GM23248 (cell line): ENCODE results near the gene TPST1. TPM values are rescaled to one million over a fixed set of nuclear protein-coding genes. Genes with fewer than 3 reads are reported as not detected.

Experiments used
- DNase-seq: peaks from one replicate; pipeline ENCODE4 v3.0.0-alpha.2; 2015
- H2AFZ ChIP-seq: fragments of 200-600 bp; sonication (generic); 2 replicates; pipeline ENCODE4 v1.6.1; 2016; ENCODE audit warnings: antibody characterized with exemption
- H3F3A ChIP-seq: fragments of 200-600 bp; sonication (generic); 2 replicates; pipeline ENCODE4 v1.6.1; 2016; ENCODE audit warnings: mild to moderate bottlenecking, antibody characterized with exemption, mixed run types; ENCODE audit not compliant: insufficient read depth
- H3K27ac ChIP-seq: fragments of 200-600 bp; sonication (generic); 2 replicates; pipeline ENCODE4 v1.5.1; 2016; ENCODE audit warnings: mild to moderate bottlenecking
- H3K27me3 ChIP-seq: fragments of 200-600 bp; sonication (generic); replicated peaks from 2 replicates; pipeline ENCODE4 v1.6.1; 2016; ENCODE audit warnings: mild to moderate bottlenecking; ENCODE audit not compliant: insufficient read depth
- H3K36me3 ChIP-seq: fragments of 200-600 bp; sonication (generic); 2 replicates; pipeline ENCODE4 v1.6.1; 2016; ENCODE audit warnings: low read depth, mild to moderate bottlenecking
- H3K4me1 ChIP-seq: fragments of 200-600 bp; sonication (generic); 2 replicates; pipeline ENCODE4 v1.6.1; 2016; ENCODE audit warnings: mild to moderate bottlenecking; ENCODE audit not compliant: insufficient read depth
- H3K4me2 ChIP-seq: fragments of 200-600 bp; sonication (generic); one replicate; pipeline ENCODE4 v1.6.1; 2016; ENCODE audit warnings: mild to moderate bottlenecking; ENCODE audit not compliant: unreplicated experiment
- H3K4me3 ChIP-seq: fragments of 200-600 bp; sonication (generic); 2 replicates; pipeline ENCODE4 v1.5.1; 2016; ENCODE audit warnings: mild to moderate bottlenecking
- H3K79me2 ChIP-seq: fragments of 200-600 bp; sonication (generic); 2 replicates; pipeline ENCODE4 v1.6.1; 2016; ENCODE audit warnings: mild to moderate bottlenecking; ENCODE audit not compliant: insufficient read depth
- H3K9ac ChIP-seq: fragments of 200-600 bp; sonication (generic); 2 replicates; pipeline ENCODE4 v1.6.1; 2016; ENCODE audit warnings: mild to moderate bottlenecking
- H3K9me2 ChIP-seq: fragments of 200-600 bp; sonication (generic); 2 replicates; pipeline ENCODE4 v1.6.1; 2016; ENCODE audit warnings: mixed run types, mild to moderate bottlenecking, moderate library complexity; ENCODE audit not compliant: insufficient read depth
- H3K9me3 ChIP-seq: fragments of 200-600 bp; sonication (generic); one replicate; pipeline ENCODE4 v1.6.1; 2017; ENCODE audit warnings: low read depth
- H4K20me1 ChIP-seq: fragments of 200-600 bp; sonication (generic); 2 replicates; pipeline ENCODE4 v1.6.0; 2016; ENCODE audit not compliant: insufficient read depth
- EZH2 ChIP-seq: fragments of 200-600 bp; sonication (generic); IDR thresholded peaks from 2 replicates; pipeline ENCODE4 v1.6.1; 2018; ENCODE audit warnings: antibody characterized with exemption, mild to moderate bottlenecking; ENCODE audit not compliant: insufficient read depth, poor library complexity, severe bottlenecking
- EZH2phosphoT487 ChIP-seq: fragments of 200-600 bp; sonication (generic); IDR thresholded peaks from 2 replicates; pipeline ENCODE4 v1.6.1; 2018; ENCODE audit warnings: antibody characterized with exemption, moderate library complexity, mild to moderate bottlenecking, low read depth; ENCODE audit not compliant: insufficient read depth
- WGBS, 2 experiments: methylation state at CpG; one replicate each; pipeline ENCODE4 v1.1.6; 2015 to 2017; ENCODE audit warnings: low lambda C conversion rate in 2 of 2, low coverage in 1 of 2; ENCODE audit errors: missing lambda C conversion rate in 2 of 2; 5-methylcytosine and 5-hydroxymethylcytosine counted together
- in situ Hi-C: fragments of 300-500 bp; cut with MboI; formaldehyde crosslinking; loops from 2 replicates; pipeline ENCODE4 v1.15.0; 2020
- polyA plus RNA-seq: library from polyadenylated mRNA; unstranded; fragments of >200 nt; fragmentation: Nextera tagmentation; extraction: Ambion mirVana; gene quantifications from 2 replicates; pipeline ENCODE4 v1.2.1, GENCODE V29; 2016
- total RNA-seq: library from RNA; depleted of rRNA; stranded (reverse); fragments of >200 nt; shearing (Covaris generic); gene quantifications from 2 replicates; pipeline ENCODE4 v1.2.3, GENCODE V29; 2014

TPST1 gene
- total and polyA plus RNA-seq, 2 experiments from 2014 or later: 54.1 to 57.0 TPM

GRCh38 chr7:66207540-66207939 lies 2.4 kb downstream of the TPST1 start:
- Histone ChIP-seq H3K4me3 (peak overlapping the region; percentile 92), H3K4me1 (peaks cover 32% of the 10 kb centered on the region), H3K79me2 (peaks cover 73% of the 10 kb centered on the region), H3K27me3 (no peaks in the 10 kb centered on the region), H3K4me2 (peak overlapping the region; percentile 84), H4K20me1 (no peaks in the 10 kb centered on the region), H3K27ac (peak overlapping the region; percentile 49), H3K9me3 (no peaks in the 10 kb centered on the region), H3K36me3 (no peaks in the 10 kb centered on the region), H3K9me2 (no peaks in the 10 kb centered on the region), H3K9ac (peak overlapping the region; percentile 89), H2AFZ (peak overlapping the region; percentile 28), H3F3A (peaks cover 46% of the 10 kb centered on the region)
- 7% methylated on average over 3 of the region's 3 CpGs for WGBS, 2 experiments
- peak; percentile 11 for DNase-seq
- in situ Hi-C loops: no loop called here
- TF ChIP-seq EZH2 (no peak), EZH2phosphoT487 (no peak)

- Histone ChIP-seq H3K4me2 (peak overlapping the region; percentile 33), H4K20me1 (no peaks in the 10 kb centered on the region), H3K4me1 (peaks cover 47% of the 10 kb centered on the region), H3K27ac (peak overlapping the region; percentile 33; the same call in 1 of the 2 replicates), H3K4me3 (no peak overlapping the region), H3K79me2 (peaks cover 99% of the 10 kb centered on the region), H3F3A (peaks cover 55% of the 10 kb centered on the region), H3K27me3 (no peaks in the 10 kb centered on the region), H3K9ac (peak overlapping the region; percentile 9; the same call in 1 of the 2 replicates), H2AFZ (no peak overlapping the region), H3K9me2 (no peaks in the 10 kb centered on the region), H3K9me3 (no peaks in the 10 kb centered on the region), H3K36me3 (no peaks in the 10 kb centered on the region)
- in situ Hi-C loops: no loop called here
- TF ChIP-seq EZH2 (no peak), EZH2phosphoT487 (no peak)
- WGBS, 2 experiments: 54 to 61% methylated on average over 5 of the region's 5 CpGs
- DNase-seq: peak; percentile 66
Observed at GRCh38 chr7:66211429-66211828, 6.3 kb downstream of the TPST1 start.

- H3K36me3 ChIP-seq: no peaks in the 10 kb centered on the region
- in situ Hi-C loops: no loop called here
- DNase-seq: peak; percentile 73
- H4K20me1 ChIP-seq: no peaks in the 10 kb centered on the region
- H3K79me2 ChIP-seq: peaks cover 99% of the 10 kb centered on the region
- H3K27ac ChIP-seq: peak overlapping the region; percentile 30
- peak overlapping the region; percentile 54 for H3K4me2 ChIP-seq
- no peaks in the 10 kb centered on the region for H3K27me3 ChIP-seq
- no peak overlapping the region for H3K9ac ChIP-seq
- H3F3A ChIP-seq: peaks cover 37% of the 10 kb centered on the region
- no peak overlapping the region for H3K4me3 ChIP-seq
- H3K9me2 ChIP-seq: no peaks in the 10 kb centered on the region
- 54 to 55% methylated on average over 6 of the region's 6 CpGs for WGBS, 2 experiments
- H2AFZ ChIP-seq: no peak overlapping the region
- H3K4me1 ChIP-seq: peaks cover 29% of the 10 kb centered on the region
- TF ChIP-seq EZH2 (no peak), EZH2phosphoT487 (no peak)
- no peaks in the 10 kb centered on the region for H3K9me3 ChIP-seq
Observed at GRCh38 chr7:66213637-66214036, 8.5 kb downstream of the TPST1 start.

GRCh38 chr7:66216687-66217086 lies 11.6 kb downstream of the TPST1 start:
- no peak overlapping the region for H3K4me2 ChIP-seq
- no peaks in the 10 kb centered on the region for H3K36me3 ChIP-seq
- no peak for DNase-seq
- WGBS, 2 experiments: 98 to 100% methylated on average over 4 of the region's 4 CpGs
- H3K9me2 ChIP-seq: no peaks in the 10 kb centered on the region
- H3K9ac ChIP-seq: no peak overlapping the region
- H3K79me2 ChIP-seq: peaks cover 100% of the 10 kb centered on the region
- H3F3A ChIP-seq: peaks cover 31% of the 10 kb centered on the region
- no peaks in the 10 kb centered on the region for H3K27me3 ChIP-seq
- in situ Hi-C loops: no loop called here
- H3K9me3 ChIP-seq: no peaks in the 10 kb centered on the region
- H3K4me3 ChIP-seq: no peak overlapping the region
- H3K27ac ChIP-seq: no peak overlapping the region
- peaks cover 29% of the 10 kb centered on the region for H3K4me1 ChIP-seq
- H4K20me1 ChIP-seq: no peaks in the 10 kb centered on the region
- no peak for TF ChIP-seq EZH2phosphoT487
- TF ChIP-seq EZH2: no peak
- H2AFZ ChIP-seq: no peak overlapping the region

- Histone ChIP-seq H3K27me3 (no peaks in the 10 kb centered on the region), H3K4me3 (no peak overlapping the region), H4K20me1 (no peaks in the 10 kb centered on the region; the same call in 1 of the 2 replicates), H3K36me3 (no peaks in the 10 kb centered on the region), H3K4me1 (peaks cover 13% of the 10 kb centered on the region), H3K9ac (no peak overlapping the region), H3K27ac (no peak overlapping the region), H3K9me2 (no peaks in the 10 kb centered on the region), H3K79me2 (peaks cover 99% of the 10 kb centered on the region), H3K4me2 (no peak overlapping the region), H3K9me3 (no peaks in the 10 kb centered on the region), H2AFZ (no peak overlapping the region), H3F3A (peaks cover 9% of the 10 kb centered on the region; the same call in 1 of the 2 replicates)
- no peak for DNase-seq
- WGBS, 2 experiments: 96 to 98% methylated on average over 1 of the region's 1 CpG
- in situ Hi-C loops: no loop called here
- TF ChIP-seq EZH2: no peak
- TF ChIP-seq EZH2phosphoT487: no peak
Observed at GRCh38 chr7:66219805-66220204, 14.7 kb downstream of the TPST1 start.
